ENCODE data around the gene AMBRA1. TPM values are rescaled to one million over a fixed set of nuclear protein-coding genes. Genes with fewer than 3 reads are reported as not detected.
A peak's percentile ranks its signal among the peaks of the same experiment; 100 is the strongest.

The AMBRA1 gene
- total and polyA plus RNA-seq, 2 experiments from 2014 or later = 10.5 to 52.7 TPM

- peak; percentile 6 to 67 for DNase-seq (ENCODE audit: low read depth in 1 of 2, low spot score in 1 of 2)
- H3K9me3 ChIP-seq (ENCODE audit: low read depth) = no peaks in the 10 kb centered on the region
- no peak for TF ChIP-seq CTCF (IDR thresholded peaks at IDR 0.05; ENCODE audit: low read depth, low read length)
- no peaks in the 10 kb centered on the region for H3K36me3 ChIP-seq
- H3K27me3 ChIP-seq = peaks cover 20% of the 10 kb centered on the region
- H3K27ac ChIP-seq = peak overlapping the region; percentile 13
- H3K4me1 ChIP-seq (ENCODE audit: low read depth) = peaks cover 22% of the 10 kb centered on the region
- H3K4me3 ChIP-seq = peak overlapping the region; percentile 37
Observed at GRCh38 chr11:46388619-46389449, 205.0 kb downstream of the AMBRA1 start.

- Histone ChIP-seq H3K27ac (peak overlapping the region; percentile 13), H3K4me1 (ENCODE audit: low read depth) (peaks cover 22% of the 10 kb centered on the region), H3K4me3 (no peak overlapping the region), H3K27me3 (peaks cover 20% of the 10 kb centered on the region), H3K9me3 (ENCODE audit: low read depth) (no peaks in the 10 kb centered on the region), H3K36me3 (peaks cover 4% of the 10 kb centered on the region)
- no peak for TF ChIP-seq CTCF (IDR thresholded peaks at IDR 0.05; ENCODE audit: low read depth, low read length)
- DNase-seq (ENCODE audit: low read depth in 1 of 2, low spot score in 1 of 2) = peak in 1 of 2 donors; percentile 45
Observed at GRCh38 chr11:46387919-46388618, 205.8 kb downstream of the AMBRA1 start.

- Histone ChIP-seq H3K27me3 (peaks cover 20% of the 10 kb centered on the region), H3K36me3 (peaks cover 4% of the 10 kb centered on the region), H3K4me3 (no peak overlapping the region), H3K27ac (no peak overlapping the region), H3K4me1 (ENCODE audit: low read depth) (peaks cover 22% of the 10 kb centered on the region), H3K9me3 (ENCODE audit: low read depth) (no peaks in the 10 kb centered on the region)
- DNase-seq (ENCODE audit: low read depth in 1 of 2, low spot score in 1 of 2) = no peak
- no peak for TF ChIP-seq CTCF (IDR thresholded peaks at IDR 0.05; ENCODE audit: low read depth, low read length)
Observed at GRCh38 chr11:46387456-46387855, 206.4 kb downstream of the AMBRA1 start.

GRCh38 chr11:46386674-46387073 lies 207.1 kb downstream of the AMBRA1 start:
- H3K4me1 ChIP-seq (ENCODE audit: low read depth) = peaks cover 22% of the 10 kb centered on the region

More at GRCh38 chr11:46386674-46387073, 207.1 kb downstream of the AMBRA1 start:
- H3K9me3 ChIP-seq (ENCODE audit: low read depth) = no peaks in the 10 kb centered on the region
- no peak overlapping the region for H3K27ac ChIP-seq
- no peak for DNase-seq (ENCODE audit: low read depth in 1 of 2, low spot score in 1 of 2)
- no peak overlapping the region for H3K4me3 ChIP-seq
- H3K27me3 ChIP-seq = peaks cover 20% of the 10 kb centered on the region
- TF ChIP-seq CTCF (IDR thresholded peaks at IDR 0.05; ENCODE audit: low read depth, low read length) = no peak
- H3K36me3 ChIP-seq = peaks cover 4% of the 10 kb centered on the region

Measured in cardiac muscle cell (in vitro differentiated cells and primary cell).